GM18502 (cell line): Measurements from ENCODE around the gene ZNF3.

Source experiments
- ATAC-seq: cut with Tn5 transposase; IDR thresholded peaks from one replicate; pipeline ENCODE4 v1.9.1; 2021; ENCODE audit warnings: mild to moderate bottlenecking; ENCODE audit not compliant: unreplicated experiment, poor library complexity

Gene ZNF3

DNA sequence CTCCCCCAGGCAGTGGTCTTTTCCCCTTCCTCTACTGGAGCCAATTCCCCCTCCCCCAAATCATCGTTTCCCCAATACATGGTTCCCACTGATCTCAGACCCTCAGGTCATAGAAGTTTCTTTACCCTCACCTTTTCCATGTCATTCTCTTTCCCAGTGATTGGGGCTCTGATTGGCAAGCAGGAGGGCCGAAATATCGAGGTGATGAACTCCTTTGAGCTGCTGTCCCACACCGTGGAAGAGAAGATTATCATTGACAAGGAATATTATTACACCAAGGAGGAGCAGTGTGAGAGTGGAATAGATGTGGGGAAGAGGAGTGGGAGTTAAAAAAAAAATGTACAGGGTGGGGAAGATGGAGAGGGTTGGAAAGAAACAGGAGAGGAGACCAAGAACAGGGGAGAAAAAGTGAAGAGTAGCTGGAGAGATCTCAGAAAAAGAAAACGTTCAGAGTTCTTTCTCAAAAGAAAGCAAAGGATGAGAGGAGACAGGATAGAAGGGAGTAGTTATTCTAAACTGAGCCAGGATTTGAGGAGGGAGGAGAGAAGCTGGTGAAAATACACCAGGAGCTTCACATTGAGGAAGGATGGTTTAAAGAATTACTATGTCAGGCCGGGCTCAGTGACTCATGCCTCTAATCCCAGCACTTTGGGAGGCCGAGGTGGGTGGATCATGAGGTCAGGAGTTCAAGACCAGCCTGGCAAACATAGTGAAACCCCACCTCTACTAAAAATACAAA is 8.1 kb upstream of the ZNF3 start:
- no peak for ATAC-seq

DNA sequence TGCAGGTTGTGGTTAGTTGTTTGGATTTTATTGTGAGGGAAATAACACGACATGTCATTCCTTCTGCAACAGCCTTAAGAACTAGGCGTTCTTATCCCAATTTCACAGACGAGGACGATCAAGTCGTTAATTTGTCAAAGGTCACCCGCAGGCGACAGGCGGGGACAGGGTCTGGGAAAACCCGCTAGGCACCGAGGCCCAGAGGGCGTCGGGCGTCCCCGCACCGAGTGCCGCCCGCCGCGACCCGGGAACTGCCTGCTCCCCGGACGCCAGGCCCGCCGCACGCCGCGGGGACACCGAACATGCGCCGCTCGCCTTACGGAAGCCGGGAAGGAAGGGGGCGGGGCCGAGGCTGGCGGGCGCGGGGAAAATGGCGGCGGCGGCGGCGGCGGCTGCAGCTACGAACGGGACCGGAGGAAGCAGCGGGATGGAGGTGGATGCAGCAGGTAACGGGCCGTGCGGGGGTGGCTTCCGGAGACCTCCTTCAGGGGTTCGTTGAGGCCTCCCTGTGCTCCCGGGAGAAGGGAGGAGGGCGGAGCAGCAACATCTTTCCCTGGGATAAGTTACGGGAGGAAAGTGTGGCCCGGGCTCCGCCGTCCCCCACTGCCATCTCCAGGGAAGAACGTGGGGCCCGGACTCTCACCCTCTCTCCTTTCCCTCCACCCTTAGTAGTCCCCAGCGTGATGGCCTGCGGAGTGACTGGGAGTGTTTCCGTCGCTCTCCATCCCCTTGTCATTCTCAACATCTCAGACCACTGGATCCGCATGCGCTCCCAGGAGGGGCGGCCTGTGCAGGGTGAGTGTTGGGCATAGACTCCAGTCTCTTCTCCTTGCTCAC is 7.3 kb upstream of the ZNF3 start, which contains the start of gene COPS6:
TSS of gene COPS6 (plus strand) at position 349 of the 837 bp plus-strand sequence. CDS start at position 371, 22 bp downstream.
- ATAC-seq = no peak

GRCh38 chr7:100088095-100088620 is 6.6 kb upstream of the ZNF3 start:
- ATAC-seq = no peak

DNA sequence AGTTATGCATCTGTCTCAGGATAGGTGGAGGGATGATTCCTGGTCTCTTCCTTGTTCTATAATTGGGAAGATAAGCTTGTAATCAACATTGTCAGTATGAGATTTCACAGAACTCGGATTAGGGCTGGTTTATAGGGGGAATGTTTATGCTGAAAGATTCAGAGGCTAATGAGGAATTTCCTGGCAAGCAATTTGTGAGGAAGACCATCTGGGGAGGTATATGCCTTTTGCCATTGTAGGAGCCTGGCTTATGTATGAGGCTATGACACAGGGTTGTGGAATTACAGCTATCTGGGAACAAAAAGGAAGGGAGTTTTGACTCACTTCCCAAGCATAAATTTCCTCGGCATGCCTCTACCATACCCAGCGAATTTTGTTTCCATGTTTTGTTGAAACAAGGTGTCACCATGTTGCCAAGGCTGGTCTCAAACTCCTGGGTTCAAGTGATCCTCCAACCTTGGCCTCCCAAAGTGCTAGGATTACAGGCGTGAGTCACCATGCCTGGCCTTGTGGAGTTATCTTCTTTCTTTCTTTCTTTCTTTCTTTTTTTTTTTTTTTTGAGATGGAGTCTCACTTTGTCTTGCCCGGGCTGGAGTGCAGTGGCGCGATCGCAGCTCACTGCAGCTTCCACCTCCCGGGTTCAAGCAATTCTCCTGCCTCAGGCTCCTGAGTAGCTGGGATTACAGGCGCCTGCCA is 5.7 kb upstream of the ZNF3 start:
- ATAC-seq = no peak

DNA sequence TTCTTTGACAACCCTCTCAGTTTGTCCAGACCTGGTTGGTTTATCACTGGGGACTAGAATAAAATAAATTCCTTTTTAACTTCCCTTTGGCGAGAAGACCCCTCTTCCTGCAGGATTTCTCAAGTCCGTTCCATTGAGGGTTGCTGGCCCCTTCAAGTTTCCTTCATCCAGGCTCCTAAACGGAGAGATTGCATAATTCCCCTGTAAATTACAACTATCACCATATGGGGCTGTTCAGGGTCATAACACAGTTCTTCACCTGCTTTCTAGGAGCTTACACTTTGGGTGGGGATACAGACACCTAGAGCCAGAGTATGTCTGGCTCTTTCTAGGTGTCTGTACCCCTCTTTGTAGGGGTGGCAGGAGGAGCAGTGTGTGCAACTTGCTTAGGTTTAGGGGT is 4.0 kb upstream of the ZNF3 start:
- no peak for ATAC-seq

DNA sequence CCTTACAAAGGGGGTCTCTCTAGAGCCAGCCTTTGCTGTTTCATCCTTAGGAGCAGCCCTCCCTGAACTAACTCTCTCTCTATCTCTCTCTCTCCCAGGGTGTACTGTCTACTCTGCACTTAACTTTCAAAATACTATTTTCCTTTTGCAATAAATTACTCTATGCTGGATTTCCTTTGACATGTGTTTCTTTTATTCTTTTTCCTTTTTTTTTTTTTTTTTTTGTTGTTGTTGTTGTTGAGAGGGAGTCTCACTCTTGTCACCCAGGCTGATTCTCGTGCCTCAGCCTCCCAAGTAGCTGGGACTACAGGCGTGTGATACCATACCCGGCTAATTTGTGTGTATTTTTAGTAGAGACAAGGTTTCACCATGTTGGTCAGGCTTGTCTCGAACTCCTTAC is 1.5 kb upstream of the ZNF3 start:
- no peak for ATAC-seq

DNA sequence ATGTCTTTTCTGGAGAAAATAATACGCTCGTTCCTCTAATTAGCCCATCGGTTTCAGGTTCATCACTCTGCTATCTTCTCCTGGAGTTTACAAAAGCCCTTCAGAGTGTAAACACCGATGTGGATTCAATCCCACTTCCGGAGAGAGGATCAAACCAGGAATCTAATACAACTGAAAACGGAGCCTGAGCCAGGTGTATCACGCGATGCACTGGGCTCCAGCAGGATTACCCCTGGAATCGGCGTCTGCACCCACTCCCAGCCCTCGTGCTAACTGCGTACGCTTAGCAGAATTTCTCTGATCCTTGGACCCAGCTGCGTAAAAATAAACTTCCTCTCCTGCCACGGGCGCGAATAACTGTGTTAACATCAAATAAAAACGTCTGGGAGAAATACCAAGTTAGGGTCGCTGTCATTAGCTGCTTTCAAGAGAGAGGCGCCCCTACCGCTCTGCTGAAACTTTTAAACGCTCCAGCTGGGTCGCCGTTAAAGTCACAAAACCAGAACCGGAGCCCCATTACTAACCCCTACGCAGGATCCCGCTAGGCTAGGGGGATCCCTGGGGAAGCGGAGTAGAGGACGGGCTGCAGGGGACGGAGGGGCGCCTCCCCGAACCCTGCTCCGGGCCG is 502 bp downstream of the ZNF3 start:
- ATAC-seq = no peak

GRCh38 chr7:100079024-100079560 is 2.4 kb downstream of the ZNF3 start:
- no peak for ATAC-seq

GRCh38 chr7:100077205-100077604 is 4.3 kb downstream of the ZNF3 start:
- no peak for ATAC-seq

- no peak for ATAC-seq
Measured at GRCh38 chr7:100075418-100075817, 6.1 kb downstream of the ZNF3 start.

- no peak for ATAC-seq
Measured at GRCh38 chr7:100074841-100075240, 6.7 kb downstream of the ZNF3 start.

- no peak for ATAC-seq
Measured at GRCh38 chr7:100072462-100072861, 9.1 kb downstream of the ZNF3 start.

DNA sequence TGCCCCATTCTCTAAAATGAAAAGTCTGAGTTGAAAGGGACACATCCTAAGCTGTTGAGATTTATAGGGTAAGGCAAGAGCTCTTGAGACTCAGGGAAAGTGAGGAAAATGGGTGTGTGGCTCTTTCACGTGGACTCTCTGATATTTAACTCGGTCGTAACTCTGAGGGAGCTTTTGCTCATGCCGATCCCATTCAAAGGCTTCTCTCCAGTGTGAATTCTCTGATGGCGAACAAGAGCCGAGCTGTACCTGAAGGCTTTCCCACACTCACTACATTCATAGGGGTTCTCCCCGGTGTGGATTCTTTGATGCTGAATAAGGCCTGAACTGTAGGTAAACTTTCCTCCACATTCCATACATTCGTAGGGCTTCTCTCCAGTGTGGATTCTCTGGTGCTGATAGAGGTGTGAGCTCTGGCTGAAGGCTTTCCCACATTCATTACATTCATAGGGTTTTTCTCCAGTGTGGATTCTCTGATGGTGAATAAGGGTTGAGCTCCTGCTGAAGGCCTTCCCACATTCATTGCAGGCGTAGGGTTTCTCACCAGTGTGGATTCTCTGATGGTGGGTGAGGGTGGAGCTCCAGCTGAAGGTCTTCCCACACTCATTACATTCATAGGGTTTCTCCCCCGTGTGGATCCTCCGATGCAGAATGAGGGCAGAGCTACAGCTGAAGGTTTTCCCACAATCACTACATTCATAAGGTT is 10.4 kb downstream of the ZNF3 start:
- no peak for ATAC-seq

DNA sequence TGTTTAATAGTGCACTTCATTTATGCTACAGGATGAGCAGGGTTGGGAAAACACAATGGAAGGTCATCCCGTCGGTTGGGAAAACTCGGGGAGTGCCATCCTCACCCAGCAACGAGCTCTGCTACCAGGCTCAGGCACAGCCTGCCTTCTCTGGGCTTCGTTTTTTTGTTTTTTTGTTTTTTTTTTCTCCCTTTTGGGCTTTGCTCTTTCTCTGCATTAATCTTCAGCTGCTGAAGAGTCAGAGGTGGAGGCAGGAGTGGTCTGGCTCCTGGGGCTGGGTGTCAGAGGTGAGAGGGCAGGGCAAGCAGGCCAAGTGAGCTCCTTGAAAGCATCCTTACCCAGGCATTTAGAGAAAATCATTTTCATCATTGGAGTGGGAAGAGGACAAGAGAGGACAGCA is 11.5 kb downstream of the ZNF3 start:
- ATAC-seq = no peak

DNA sequence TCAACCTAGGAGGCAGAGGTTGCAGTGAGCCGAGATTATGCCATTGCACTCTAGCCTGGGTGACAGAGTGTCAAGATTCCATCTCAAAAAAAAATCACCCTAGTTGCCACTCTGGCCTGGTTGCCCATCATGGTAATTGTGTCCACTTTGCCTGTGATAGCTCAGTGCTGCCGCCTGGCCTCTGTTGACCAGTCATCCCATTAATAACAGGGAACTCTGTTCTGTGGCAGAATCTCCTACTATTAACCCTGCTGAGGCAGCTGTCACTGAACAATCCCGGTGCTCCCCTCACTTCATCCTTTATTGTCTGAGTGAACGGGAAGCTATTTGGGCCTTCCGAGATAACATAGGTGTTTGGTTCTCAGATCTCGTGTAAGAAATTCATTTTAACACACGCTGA is 14.6 kb downstream of the ZNF3 start:
- ATAC-seq = no peak

GRCh38 chr7:100065452-100066186 is 15.9 kb downstream of the ZNF3 start:
- ATAC-seq = no peak

- no peak for ATAC-seq
Measured at GRCh38 chr7:100064162-100064561, 17.4 kb downstream of the ZNF3 start.

GRCh38 chr7:100063376-100063775 is 18.1 kb downstream of the ZNF3 start:
- no peak for ATAC-seq
